ENCODE data around the gene INA. TPM values are rescaled to one million over a fixed set of nuclear protein-coding genes. Genes with fewer than 3 reads are reported as not detected.
"Not testable (repeated sequence)": the region's sequence is repeated elsewhere in the genome, so short reads cannot be mapped to it uniquely, and the experiment has no call there.

The INA gene
- total RNA-seq: 0.08 TPM
- long read RNA-seq: 0 reads

DNA sequence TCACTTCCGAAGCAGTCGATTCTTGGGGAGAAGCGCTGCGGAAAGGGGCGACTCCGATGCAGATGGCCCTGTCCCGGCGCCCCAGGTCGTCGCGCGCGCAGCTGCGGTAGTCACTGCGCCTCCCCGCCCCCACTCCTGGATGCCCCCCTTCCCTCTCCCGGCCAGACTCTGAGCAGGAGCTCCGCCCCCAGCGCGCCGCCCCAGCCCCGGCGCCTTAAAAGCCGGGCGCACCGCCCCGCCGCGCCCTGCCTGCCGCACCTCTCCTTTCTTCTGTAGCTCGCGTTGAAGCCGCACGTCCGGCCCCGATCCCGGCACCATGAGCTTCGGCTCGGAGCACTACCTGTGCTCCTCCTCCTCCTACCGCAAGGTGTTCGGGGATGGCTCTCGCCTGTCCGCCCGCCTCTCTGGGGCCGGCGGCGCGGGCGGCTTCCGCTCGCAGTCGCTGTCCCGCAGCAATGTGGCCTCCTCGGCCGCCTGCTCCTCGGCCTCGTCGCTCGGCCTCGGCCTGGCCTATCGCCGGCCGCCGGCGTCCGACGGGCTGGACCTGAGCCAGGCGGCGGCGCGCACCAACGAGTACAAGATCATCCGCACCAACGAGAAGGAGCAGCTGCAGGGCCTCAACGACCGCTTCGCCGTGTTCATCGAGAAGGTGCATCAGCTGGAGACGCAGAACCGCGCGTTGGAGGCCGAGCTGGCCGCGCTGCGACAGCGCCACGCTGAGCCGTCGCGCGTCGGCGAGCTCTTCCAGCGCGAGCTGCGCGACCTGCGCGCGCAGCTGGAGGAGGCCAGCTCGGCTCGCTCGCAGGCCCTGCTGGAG lies at the start of gene INA:
Gene INA (plus strand): TSS at position 243 of the 817 bp plus-strand sequence. CDS start 74 bp downstream, at position 317.
- DNase-seq (ENCODE audit: low spot score): no peak
- intact Hi-C loops (cut with DNase I): no loop called here

DNA sequence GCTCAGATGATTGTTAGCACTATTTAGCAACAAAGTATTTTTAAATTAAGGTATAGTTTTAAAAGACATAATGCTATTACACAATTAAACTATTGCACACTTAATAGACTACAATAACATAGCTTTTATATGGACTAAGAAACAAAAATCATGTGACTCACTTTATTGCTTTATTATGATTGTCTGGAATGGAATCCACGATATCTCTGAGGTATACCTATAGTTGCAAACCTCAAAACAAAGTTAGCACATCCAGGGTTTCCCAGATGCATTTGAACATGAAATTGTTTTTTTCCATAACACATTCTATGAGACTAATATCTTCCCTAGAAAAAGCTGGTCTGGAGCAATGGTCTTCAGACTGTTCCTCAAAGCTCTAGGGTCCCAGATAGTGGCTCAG lies 49.5 kb upstream of the INA start:
- intact Hi-C loops (cut with DNase I): loop anchor here (5.0 kb wide), 1 partner anchor 35 kb away; the partner anchor contains the start of gene NT5C2
- no peak for DNase-seq (ENCODE audit: low spot score)

DNA sequence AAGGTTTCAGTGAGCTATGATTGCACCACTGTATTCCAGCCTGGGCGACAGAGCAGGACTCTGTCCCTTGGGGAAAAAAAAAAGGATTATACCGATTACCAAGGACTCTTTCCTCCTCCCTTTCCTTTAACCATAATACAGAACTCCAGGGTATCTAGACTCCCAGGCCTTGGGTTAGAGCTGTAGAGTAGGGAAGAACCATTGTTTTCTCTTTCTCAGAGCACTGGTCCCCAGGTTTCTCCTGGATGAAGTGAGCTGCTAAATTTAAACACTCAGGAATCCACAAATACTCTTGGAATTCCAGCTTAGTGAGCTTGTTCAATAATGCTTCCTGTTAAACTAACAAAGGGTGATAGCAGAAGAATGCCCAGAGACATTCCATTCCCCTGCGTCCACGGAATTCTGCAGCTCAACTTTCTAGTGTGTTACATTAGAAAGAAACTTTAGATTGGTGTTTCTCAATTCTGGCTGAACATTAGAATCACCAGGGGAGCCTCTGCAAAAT lies 45.8 kb upstream of the INA start:
- DNase-seq (ENCODE audit: low spot score): no peak
- intact Hi-C loops (cut with DNase I): no loop called here

DNA sequence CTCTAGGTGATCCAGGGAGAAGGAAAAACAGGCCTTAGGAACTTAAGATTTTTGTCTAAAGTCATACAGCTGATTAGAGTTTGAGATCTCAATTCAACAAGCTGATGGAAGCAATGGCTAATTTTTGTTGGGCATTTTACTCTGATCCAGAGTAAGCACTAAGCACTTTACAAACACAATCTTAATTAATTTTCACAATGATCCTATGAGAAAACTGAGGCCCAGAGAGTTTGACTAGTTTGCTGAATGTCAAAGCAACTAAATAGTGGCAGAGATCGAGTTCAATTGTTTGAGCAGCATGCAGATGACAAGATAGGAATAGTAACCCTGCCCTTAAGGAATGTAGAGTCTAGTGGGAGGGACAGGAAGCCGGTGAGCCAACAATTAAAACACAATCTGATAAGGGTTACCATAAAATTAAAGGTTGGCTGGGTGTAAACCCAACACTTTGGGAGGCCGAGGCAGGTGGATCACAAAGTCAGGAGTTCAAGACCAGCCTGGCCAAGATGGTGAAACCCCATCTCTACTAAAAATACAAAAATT lies 44.7 kb upstream of the INA start:
- DNase-seq (ENCODE audit: low spot score): no peak
- intact Hi-C loops (cut with DNase I): no loop called here

DNA sequence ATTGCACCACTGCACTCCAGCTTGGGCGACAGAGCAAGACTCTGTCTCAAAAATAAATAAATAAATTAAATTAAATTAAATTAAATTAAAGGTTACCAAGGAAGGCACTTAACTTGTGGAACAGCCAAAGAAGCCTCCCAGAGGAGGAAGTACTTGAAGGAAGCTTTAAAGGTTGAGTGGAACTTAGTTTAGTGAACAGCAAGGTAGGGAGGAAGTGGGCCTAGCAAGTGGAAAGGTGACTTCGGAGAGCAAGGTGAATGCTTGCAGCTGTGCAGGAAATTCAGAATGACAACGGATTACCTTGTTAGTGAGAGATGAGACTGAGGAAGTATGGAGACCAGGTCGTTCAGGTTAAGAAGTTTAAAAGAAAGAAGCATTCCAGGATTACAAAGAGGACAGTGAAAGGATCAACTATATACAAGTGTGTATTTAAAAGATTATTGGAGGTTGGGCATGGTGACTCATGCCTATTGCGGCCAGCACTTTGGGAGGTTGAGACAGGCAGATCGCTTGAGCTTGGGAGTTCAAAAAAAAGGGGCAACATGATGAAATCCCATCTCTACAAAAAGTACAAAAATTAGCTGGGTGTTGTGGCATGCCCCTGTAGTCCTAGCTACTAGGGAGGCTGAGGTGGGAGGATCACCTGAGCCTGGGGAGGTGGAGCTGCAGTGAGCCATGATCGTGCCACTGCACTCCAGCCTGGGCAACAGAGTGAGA lies 44.0 kb upstream of the INA start:
- no peak for DNase-seq (ENCODE audit: low spot score)
- intact Hi-C loops (cut with DNase I): no loop called here

DNA sequence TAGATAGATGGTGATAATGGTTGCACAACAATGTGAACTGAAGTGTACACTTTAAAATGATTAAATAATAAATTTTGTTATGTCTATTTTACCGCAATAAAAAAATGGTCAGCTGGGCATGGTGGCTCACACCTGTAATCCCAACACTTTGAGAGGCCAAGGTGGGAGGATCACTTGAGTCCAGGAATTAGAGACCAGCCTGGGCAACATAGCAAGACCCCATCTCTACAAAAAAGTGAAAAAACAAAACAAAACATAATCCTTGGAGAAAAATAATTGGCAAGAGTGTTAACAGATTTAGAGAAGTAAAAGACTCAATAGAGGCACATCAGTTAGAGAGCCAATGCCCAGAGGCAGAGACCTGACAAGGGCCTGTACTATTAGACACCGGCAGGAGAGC lies 41.2 kb upstream of the INA start:
- intact Hi-C loops (cut with DNase I): no loop called here
- DNase-seq (ENCODE audit: low spot score): no peak

DNA sequence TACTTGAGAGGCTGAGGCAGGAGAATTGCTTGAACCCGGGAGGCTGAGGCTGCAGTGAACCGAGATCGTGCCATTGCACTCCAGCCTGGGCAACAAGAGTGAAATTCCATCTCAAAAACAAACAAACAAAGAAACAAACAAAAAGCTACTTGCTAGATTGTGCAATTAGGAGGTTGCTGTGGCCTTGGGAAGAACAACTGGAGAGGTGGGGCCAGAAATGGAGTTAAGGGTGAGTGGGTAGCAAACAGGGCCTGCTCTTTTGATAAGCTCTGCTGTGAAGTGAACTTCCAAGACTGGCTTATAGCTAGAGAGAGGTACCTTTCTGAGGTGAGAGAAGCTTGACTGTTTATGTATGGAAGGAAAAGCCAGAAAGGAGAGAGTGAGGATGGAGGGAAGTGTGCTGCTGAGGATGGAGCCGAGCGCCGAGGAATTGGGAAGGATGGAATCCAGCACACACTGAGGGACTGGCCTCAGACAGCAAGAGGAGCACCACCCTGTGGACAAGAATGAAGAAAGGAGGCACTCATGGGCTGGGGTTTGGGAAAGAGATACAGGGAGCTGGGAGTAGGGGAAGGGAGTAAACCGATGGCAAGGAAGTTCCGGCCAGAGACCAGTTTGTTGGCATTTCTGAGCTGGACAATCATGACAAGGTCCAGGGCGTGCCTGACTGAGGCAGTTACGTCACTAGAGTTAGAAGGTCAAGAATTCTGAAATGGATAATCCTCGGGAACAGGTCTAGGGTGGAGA lies 38.3 kb upstream of the INA start:
- intact Hi-C loops (cut with DNase I): no loop called here
- DNase-seq (ENCODE audit: low spot score): no peak

DNA sequence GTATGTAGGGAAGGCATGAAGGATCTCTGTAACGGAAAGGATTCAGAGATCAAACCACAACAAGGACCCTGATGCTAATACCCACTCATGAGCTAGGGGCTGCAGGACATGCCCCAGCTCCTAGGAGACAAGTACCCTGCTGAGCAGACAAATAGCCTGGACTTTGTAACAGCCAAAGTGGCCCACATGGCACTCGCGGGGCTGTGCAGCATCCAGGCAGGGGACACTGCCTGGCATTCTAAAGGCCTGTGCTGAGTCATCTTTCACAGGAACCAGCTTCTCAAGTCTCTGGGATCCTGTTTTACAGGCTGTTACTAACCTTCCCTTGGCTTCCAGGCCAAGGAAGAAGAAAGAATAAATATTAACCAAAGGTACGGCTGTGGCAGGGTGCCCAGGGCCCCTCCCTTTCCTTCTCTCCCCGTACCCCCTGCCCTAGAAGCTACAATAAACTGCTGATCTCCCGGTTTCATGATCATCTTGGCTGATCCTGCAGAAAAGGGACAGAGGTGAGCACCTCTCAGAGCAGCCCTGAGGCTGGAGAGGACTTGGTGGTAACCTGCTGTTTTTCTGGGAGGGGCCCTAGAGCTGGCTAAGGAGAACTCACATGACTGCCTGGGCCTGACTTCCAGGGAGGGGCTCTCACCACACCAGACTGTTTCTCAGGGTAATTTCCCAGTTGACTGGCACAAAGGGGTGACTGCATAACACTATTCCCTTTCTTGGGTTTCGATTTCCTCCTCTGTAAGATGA lies 35.5 kb upstream of the INA start:
- DNase-seq (ENCODE audit: low spot score): no peak

DNA sequence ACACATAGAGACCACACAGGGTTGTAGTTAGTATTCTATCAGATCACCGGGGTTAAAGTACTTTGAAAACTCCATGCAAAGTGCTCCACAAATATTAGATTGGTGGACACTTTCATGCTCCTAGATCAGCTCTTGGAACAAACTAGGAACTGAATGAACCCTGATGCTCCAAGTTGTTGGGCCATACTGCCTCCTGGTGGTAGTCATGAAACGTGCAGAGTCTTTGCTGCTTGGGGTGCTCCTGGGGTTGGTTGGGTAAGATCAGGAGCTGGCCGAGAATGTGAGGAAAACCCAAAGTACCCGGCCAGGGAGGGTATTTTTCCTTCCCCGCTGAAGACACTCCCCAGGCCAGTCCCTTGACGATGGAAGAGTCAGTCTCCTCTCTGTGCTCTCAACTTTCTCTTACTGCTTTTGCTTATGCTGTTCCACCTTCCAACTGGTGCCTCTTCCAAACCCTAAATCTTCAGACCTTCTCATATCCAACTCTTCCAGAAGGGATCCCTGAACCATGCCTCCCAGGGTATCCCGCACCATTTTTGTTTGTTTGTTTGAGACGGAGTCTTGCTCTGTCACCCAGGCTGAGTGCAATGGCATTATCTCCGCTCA lies 32.2 kb upstream of the INA start:
- DNase-seq (ENCODE audit: low spot score): peak; percentile 86
- intact Hi-C loops (cut with DNase I): loop anchor here (2.0 to 10.0 kb wide), 4 partner anchors 162 to 510 kb away; no protein-coding TSS in a partner anchor

More for the DNA sequence above, 35.5 kb upstream of the INA start:
- intact Hi-C loops (cut with DNase I): loop anchor here (5.0 to 10.0 kb wide), 3 partner anchors 159 to 507 kb away; no protein-coding TSS in a partner anchor

DNA sequence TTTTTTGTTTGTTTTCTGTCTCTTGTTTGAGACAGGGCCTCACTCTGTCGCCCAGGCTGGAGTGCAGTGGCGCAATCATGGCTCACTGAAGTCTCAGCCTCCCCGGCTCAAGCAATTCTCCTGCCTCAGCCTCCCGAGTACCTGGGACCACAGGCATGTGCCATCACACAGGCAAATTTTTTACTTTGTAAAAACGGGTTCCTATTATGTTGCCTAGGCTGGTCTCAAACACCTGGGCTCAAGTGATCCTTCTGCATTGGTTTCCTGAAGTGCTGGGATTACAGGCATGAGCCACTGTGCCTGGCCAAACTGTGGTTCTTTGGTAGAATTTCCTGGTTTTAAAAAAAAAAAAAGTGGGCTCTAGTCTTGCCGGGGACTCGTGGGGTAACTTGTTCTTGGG lies 31.4 kb upstream of the INA start, which contains the start of gene RPEL1:
Gene RPEL1 (plus strand): TSS at position 301 of the 400 bp plus-strand sequence. CDS start 110 bp downstream, outside the sequence.
- intact Hi-C loops (cut with DNase I): loop anchor here (2.0 to 10.0 kb wide), 2 partner anchors 329 to 511 kb away; no protein-coding TSS in a partner anchor

DNA sequence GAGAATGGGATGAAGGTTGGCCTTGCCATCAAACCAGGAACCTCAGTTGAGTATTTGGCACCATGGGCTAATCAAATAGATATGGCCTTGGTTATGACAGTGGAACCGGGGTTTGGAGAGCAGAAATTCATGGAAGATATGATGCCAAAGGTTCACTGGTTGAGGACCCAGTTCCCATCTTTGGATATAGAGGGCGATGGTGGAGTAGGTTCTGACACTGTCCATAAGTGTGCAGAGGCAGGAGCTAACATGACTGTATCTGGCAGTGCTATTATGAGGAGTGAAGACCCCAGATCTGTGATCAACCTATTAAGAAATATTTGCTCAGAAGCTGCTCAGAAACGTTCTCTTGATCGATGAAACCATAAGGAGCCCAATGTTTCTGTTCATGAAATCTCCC lies 30.6 kb upstream of the INA start:
- no peak for DNase-seq (ENCODE audit: low spot score)
- intact Hi-C loops (cut with DNase I): loop anchor here (10.0 kb wide), 1 partner anchor 512 kb away; no protein-coding TSS in a partner anchor

More for the DNA sequence above, 31.4 kb upstream of the INA start, which contains the start of gene RPEL1:
- not testable (repeated sequence) for DNase-seq (ENCODE audit: low spot score)

DNA sequence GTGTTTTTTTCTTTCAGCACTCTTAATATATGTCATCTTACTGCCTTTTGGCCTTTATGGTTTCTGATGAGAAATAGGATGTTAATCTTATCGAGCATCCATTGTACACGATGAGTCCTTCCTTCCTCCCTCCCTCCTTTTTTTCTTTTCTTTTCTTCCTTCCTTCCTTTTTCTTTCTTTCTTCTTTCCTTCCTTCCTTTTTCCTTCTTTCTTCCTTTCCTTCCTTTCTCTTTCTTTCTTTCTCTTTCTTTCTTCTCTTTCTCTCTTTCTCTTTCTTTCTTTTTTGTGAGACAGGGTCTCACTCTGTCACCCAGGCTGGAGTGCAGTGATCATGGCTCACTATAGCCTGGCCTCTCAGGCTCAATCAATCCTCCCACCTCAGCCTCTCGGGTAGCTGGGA lies 22.8 kb upstream of the INA start:
- DNase-seq (ENCODE audit: low spot score): no peak
- intact Hi-C loops (cut with DNase I): no loop called here

DNA sequence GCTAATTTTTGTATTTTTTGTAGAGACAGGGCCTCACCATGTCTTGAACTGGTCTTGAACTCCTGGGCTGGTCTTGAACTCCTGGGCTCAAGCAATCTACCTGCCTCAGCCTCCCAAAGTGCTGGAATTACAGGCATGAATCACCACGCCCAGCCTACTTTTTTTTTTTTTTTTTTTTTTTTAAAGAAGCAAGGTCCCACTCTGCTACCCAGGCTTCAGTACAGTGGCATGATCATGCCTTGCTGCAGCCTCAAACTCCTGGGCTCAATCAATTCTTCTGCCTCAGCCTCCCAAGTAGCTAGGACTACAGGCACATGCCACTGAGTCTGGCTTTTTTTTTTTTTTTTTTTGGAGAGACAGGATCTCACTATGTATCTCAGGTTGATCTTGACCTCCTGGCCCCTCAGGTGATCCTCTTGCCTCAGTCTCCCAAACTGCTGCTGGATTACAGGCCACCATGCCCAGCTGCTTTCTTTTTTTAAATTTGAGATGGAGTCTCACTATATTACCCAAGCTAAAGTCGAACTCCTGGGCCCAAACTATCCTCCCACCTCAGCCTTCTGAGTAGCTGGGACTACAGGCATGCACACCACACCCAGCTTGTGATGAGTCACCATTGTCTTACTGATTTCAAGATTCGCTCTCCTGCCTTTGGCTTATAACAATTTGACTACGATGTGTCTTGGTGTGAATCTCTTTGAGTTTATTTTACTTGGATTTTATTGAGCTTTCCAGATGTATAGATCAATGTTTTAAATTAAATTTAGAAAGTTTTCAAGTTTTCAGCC lies 22.2 kb upstream of the INA start:
- no peak for DNase-seq (ENCODE audit: low spot score)
- intact Hi-C loops (cut with DNase I): no loop called here

DNA sequence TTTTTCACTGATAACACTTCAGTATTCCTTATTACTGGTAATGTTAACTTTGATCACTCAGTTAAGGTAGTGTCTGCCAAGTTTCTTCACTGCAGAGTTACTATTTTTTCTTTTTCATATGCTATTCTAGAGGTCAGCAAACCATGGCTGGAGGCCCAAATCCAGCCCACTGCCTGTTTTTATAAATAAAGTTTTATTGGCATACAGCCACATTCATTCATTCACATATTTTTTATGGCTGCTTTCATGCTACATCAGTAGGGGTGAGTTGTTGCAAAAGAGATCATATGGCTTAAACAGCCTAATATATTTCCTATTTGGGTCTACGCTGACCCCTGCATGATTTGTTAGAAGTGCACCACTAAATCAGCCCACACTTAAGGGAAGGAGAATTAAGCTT lies 20.3 kb upstream of the INA start:
- DNase-seq (ENCODE audit: low spot score): no peak
- intact Hi-C loops (cut with DNase I): no loop called here

DNA sequence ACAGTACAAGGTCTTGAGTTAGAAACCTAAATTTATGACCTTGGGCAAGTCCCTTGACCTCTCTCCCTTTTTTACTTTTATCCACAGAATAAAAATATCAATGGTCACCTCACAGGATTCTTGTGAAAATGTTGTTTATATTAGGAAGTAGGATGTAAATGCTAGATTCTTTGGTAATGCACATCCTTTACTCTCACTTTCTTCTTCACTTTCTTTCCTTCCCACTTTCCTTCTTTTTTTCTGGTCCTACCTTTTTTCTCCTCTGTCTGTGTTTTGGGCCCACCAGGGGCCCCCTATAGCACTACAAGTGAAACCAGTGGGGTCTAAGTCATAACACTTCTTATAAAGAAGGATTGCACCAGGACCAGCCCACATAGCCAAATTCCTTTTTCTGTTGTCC lies 19.1 kb upstream of the INA start:
- intact Hi-C loops (cut with DNase I): no loop called here
- DNase-seq (ENCODE audit: low spot score): no peak

DNA sequence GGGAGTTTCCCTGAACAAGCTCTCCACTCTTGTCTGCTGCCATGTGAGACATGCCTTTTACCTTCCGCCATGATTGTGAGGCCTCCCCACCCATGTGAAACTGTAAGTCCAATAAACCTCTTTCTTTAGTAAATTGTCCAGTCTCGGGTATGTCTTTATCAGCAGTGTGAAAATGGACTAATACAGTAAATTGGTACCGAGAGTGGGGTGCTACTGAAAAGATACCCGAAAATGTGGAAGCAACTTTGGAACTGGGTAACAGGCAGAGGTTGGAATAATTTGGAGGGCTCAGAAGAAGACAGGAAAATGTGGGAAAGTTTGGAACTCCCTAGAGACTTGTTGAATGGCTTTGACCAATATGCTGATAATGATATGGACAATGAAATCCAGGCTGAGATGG lies 18.0 kb upstream of the INA start:
- intact Hi-C loops (cut with DNase I); DNase-seq (ENCODE audit: low spot score): not testable (repeated sequence)

DNA sequence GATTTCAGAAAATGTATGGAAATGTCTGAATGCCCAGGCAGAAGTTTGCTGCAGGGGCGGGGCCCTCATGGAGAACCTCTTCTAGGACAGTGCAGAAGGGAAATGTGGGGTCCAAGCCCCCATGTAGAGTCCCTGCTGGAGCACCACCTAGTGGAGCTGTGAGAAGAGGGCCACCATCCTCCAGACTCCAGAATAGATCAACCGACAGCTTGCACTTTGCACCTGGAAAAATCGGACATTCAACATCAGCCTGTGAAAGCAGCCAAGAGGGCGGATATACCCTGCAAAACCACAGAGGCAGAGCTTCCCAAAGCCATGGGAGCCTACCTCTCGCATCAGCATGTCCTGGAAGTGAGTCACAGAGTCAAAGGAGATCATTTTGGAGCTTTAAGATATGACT lies 16.9 kb upstream of the INA start:
- DNase-seq (ENCODE audit: low spot score): no peak
- intact Hi-C loops (cut with DNase I): no loop called here
